Fibroblast of pulmonary artery (primary cell): ENCODE data around the gene SF3B4.

Experiments
- DNase-seq: peaks from one replicate; pipeline ENCODE4 v3.0.0-alpha.2; 2010; ENCODE audit warnings: low read depth
- H3K4me3 ChIP-seq: replicated peaks from 2 replicates; pipeline ENCODE4 v1.5.1; 2011; ENCODE audit warnings: low read depth, mild to moderate bottlenecking, control low read depth, low read length, moderate library complexity
- CTCF ChIP-seq: IDR thresholded peaks from 2 replicates; pipeline ENCODE4 v1.5.1; 2011; ENCODE audit warnings: mild to moderate bottlenecking, control low read depth, low read length, inconsistent platforms; ENCODE audit errors: missing control alignments

Gene SF3B4

GRCh38 chr1:149927563-149928400, at the start of gene SF3B4:
Gene SF3B4, minus strand, starts transcription at chr1:149927803. Its CDS starts 44 bp downstream, at chr1:149927759.
- no peak for TF ChIP-seq CTCF
- peak; percentile 92 for DNase-seq

GRCh38 chr1:149977345-149977744, 49.7 kb upstream of the SF3B4 start:
- no peak for DNase-seq
- TF ChIP-seq CTCF: no peak
- H3K4me3 ChIP-seq: no peak overlapping the region

More at GRCh38 chr1:149927563-149928400, at the start of gene SF3B4:
- peak within 1 kb of the TSS; percentile 80 for H3K4me3 ChIP-seq

GRCh38 chr1:149972547-149972946, 44.9 kb upstream of the SF3B4 start:
- no peak overlapping the region for H3K4me3 ChIP-seq
- no peak for DNase-seq
- no peak for TF ChIP-seq CTCF

GRCh38 chr1:149967646-149968045, 40.0 kb upstream of the SF3B4 start:
- no peak overlapping the region for H3K4me3 ChIP-seq
- TF ChIP-seq CTCF: no peak
- no peak for DNase-seq

GRCh38 chr1:149967041-149967440, 39.4 kb upstream of the SF3B4 start:
- no peak for TF ChIP-seq CTCF
- DNase-seq: no peak

GRCh38 chr1:149966405-149966804, 38.8 kb upstream of the SF3B4 start:
- no peak for DNase-seq
- H3K4me3 ChIP-seq: no peak overlapping the region
- TF ChIP-seq CTCF: no peak

More at GRCh38 chr1:149967041-149967440, 39.4 kb upstream of the SF3B4 start:
- H3K4me3 ChIP-seq: no peak overlapping the region

- H3K4me3 ChIP-seq: no peak overlapping the region
- no peak for TF ChIP-seq CTCF
- no peak for DNase-seq
These were observed 37.8 kb upstream of the SF3B4 start for GRCh38 chr1:149965440-149965839.
